HepG2 (cell line): Measurements from ENCODE around the gene VEGFA. TPM values are rescaled to one million over a fixed set of nuclear protein-coding genes. Genes with fewer than 3 reads are reported as not detected.
A peak's percentile ranks its signal among the peaks of the same experiment; 100 is the strongest.

Experiments used
- ARID2 ChIP-seq: sonication (generic); formaldehyde crosslinking; IDR thresholded peaks from 2 replicates; pipeline ENCODE4 v1.8.1; 2022; ENCODE audit warnings: mild to moderate bottlenecking, missing genetic modification reagents, borderline replicate concordance
- CREM ChIP-seq, 2 experiments: sonication (generic) in 1 of 2; formaldehyde crosslinking in 1 of 2; IDR thresholded peaks; 2 replicates each; pipeline versions ENCODE4 v1.4.0 to v1.6.1; 2016 to 2020; ENCODE audit warnings: antibody characterized with exemption in 1 of 2, mild to moderate bottlenecking in 1 of 2, missing genetic modification reagents in 1 of 2
- ELF4 ChIP-seq: sonication (generic); formaldehyde crosslinking; IDR thresholded peaks from 2 replicates; pipeline ENCODE4 v1.5.0; 2020; ENCODE audit warnings: missing genetic modification reagents, mild to moderate bottlenecking, moderate library complexity, borderline replicate concordance
- FOSL2 ChIP-seq: sonication (generic); formaldehyde crosslinking; IDR thresholded peaks from 2 replicates; pipeline ENCODE4 v1.4.0; 2020; ENCODE audit warnings: missing genetic modification reagents
- GABPA ChIP-seq, 2 experiments: IDR thresholded peaks; 2 replicates each; pipeline ENCODE4 v1.6.1; 2011 to 2016; ENCODE audit warnings: low read depth in 2 of 2, low read length in 1 of 2, missing biosample characterization in 1 of 2, missing genetic modification characterization in 1 of 2
- GATAD1 ChIP-seq: IDR thresholded peaks from 2 replicates; pipeline ENCODE4 v1.6.1; 2016; ENCODE audit warnings: missing genetic modification reagents, missing compliant biosample characterization
- HHEX ChIP-seq: IDR thresholded peaks from 2 replicates; pipeline ENCODE4 v1.6.1; 2016; ENCODE audit warnings: control low read depth
- HNRNPUL1 ChIP-seq: fragments of 200-400 bp; formaldehyde crosslinking; IDR thresholded peaks from 2 replicates; pipeline ENCODE4 v1.6.1; 2017; ENCODE audit warnings: low read depth, mild to moderate bottlenecking, low read length, moderate library complexity
- HOXA3 ChIP-seq: sonication (generic); formaldehyde crosslinking; IDR thresholded peaks from 2 replicates; pipeline ENCODE4 v1.5.0; 2020; ENCODE audit warnings: missing genetic modification reagents
- HOXA5 ChIP-seq: sonication (generic); formaldehyde crosslinking; IDR thresholded peaks from 2 replicates; pipeline ENCODE4 v1.4.0; 2020; ENCODE audit warnings: missing genetic modification reagents
- KLF12 ChIP-seq: sonication (generic); formaldehyde crosslinking; IDR thresholded peaks from 2 replicates; pipeline ENCODE4 v1.4.0; 2020; ENCODE audit warnings: missing genetic modification reagents, borderline replicate concordance
- KLF16 ChIP-seq, 2 experiments: sonication (generic) in 1 of 2; formaldehyde crosslinking in 1 of 2; IDR thresholded peaks; 2 replicates each; pipeline versions ENCODE4 v1.6.1 to v1.8.0; 2016 to 2023; ENCODE audit warnings: missing genetic modification reagents in 2 of 2, missing compliant biosample characterization in 1 of 2
- KMT2A ChIP-seq: sonication (generic); formaldehyde crosslinking; IDR thresholded peaks from 2 replicates; pipeline ENCODE4 v1.4.0; 2020; ENCODE audit warnings: missing genetic modification reagents
- NR2F6 ChIP-seq, 2 experiments: IDR thresholded peaks; 2 replicates each; pipeline ENCODE4 v1.6.1; 2016; ENCODE audit warnings: antibody characterized with exemption in 1 of 2, mild to moderate bottlenecking in 1 of 2
- POLR2A ChIP-seq, 2 experiments: IDR thresholded peaks; 2 replicates each; pipeline ENCODE4 v1.6.1; 2011; ENCODE audit warnings: low read depth in 2 of 2, low read length in 2 of 2, mild to moderate bottlenecking in 1 of 2, moderate library complexity in 1 of 2; ENCODE audit not compliant: insufficient read depth in 1 of 2
- SP4 ChIP-seq: sonication (generic); formaldehyde crosslinking; IDR thresholded peaks from 2 replicates; pipeline ENCODE4 v1.8.1; 2023; ENCODE audit warnings: mild to moderate bottlenecking, missing genetic modification reagents
- TFE3 ChIP-seq: IDR thresholded peaks from 2 replicates; pipeline ENCODE4 v1.6.1; 2016
- ZBTB21 ChIP-seq: sonication (generic); formaldehyde crosslinking; IDR thresholded peaks from 2 replicates; pipeline ENCODE4 v1.4.0; 2020; ENCODE audit warnings: missing genetic modification reagents
- ZBTB7A ChIP-seq: sonication (generic); formaldehyde crosslinking; IDR thresholded peaks from 2 replicates; pipeline ENCODE4 v1.8.0; 2022; ENCODE audit warnings: mild to moderate bottlenecking, missing genetic modification reagents
- ZNF280B ChIP-seq: sonication (generic); formaldehyde crosslinking; IDR thresholded peaks from 2 replicates; pipeline ENCODE4 v1.5.0; 2020; ENCODE audit warnings: missing genetic modification reagents, mild to moderate bottlenecking, borderline replicate concordance
- ZNF331 ChIP-seq: sonication (generic); formaldehyde crosslinking; IDR thresholded peaks from 2 replicates; pipeline ENCODE4 v1.4.0; 2020; ENCODE audit warnings: missing genetic modification reagents
- ZNF501 ChIP-seq: sonication (generic); formaldehyde crosslinking; IDR thresholded peaks from 2 replicates; pipeline ENCODE4 v1.5.1; 2020; ENCODE audit warnings: mild to moderate bottlenecking, moderate library complexity, missing genetic modification reagents
- ZNF784 ChIP-seq: sonication (generic); formaldehyde crosslinking; IDR thresholded peaks from 2 replicates; pipeline ENCODE4 v1.5.1; 2020; ENCODE audit warnings: missing genetic modification reagents, mild to moderate bottlenecking, borderline replicate concordance
- ZNF841 ChIP-seq: sonication (generic); formaldehyde crosslinking; IDR thresholded peaks from 2 replicates; pipeline ENCODE4 v1.8.1; 2023; ENCODE audit warnings: missing genetic modification reagents, borderline replicate concordance
- ZSCAN21 ChIP-seq: sonication (generic); formaldehyde crosslinking; IDR thresholded peaks from 2 replicates; pipeline ENCODE4 v1.8.0; 2022; ENCODE audit warnings: mild to moderate bottlenecking, missing genetic modification reagents, moderate library complexity, borderline replicate concordance
- polyA plus RNA-seq, 8 experiments: library from polyadenylated mRNA; depleted of rRNA in 3 of 8; stranded (reverse) in 7 of 8; unstranded in 1 of 8; fragments of >200 nt; fragmentation: Illumina TruSeq in 4 of 8; extraction: Trizol in 4 of 8; gene quantifications; 2 replicates each; pipeline versions ENCODE4 v1.2.1 to v1.2.3, GENCODE V29; 2011 to 2016; ENCODE audit warnings: low read depth in 4 of 8, missing spikeins in 1 of 8, mixed read lengths in 1 of 8; ENCODE audit not compliant: insufficient read depth in 1 of 8
- total RNA-seq, 5 experiments: library from RNA; depleted of rRNA; stranded (reverse); fragments of >200 nt; fragmentation: Illumina TruSeq; extraction: Trizol; gene quantifications; 2 replicates each; pipeline ENCODE4 v1.2.3, GENCODE V29; 2016; ENCODE audit warnings: low read depth in 1 of 5

VEGFA gene
- total and polyA plus RNA-seq, 2 of the 13 experiments (the other 11 are each of a cell fraction or from before 2014, with no cell fraction given), result 68.1 to 629 TPM

- TF ChIP-seq CREM (IDR thresholded peaks at IDR 0.05), result peak; percentile 73
- TF ChIP-seq CREM (CRISPR knock-in tag; IDR thresholded peaks at IDR 0.05), result no peak
- peak; percentile 72 for TF ChIP-seq NR2F6 (IDR thresholded peaks at IDR 0.05)
- peak; percentile 91 for TF ChIP-seq NR2F6 (CRISPR knock-in tag; IDR thresholded peaks at IDR 0.05)
- TF ChIP-seq HOXA3 (CRISPR knock-in tag), result peak; percentile 86
- TF ChIP-seq KLF16 (CRISPR knock-in tag; IDR thresholded peaks at IDR 0.05), result peak in 1 of 2 experiments; percentile 84; a peak in 2 of 4 replicates
- peak; percentile 50; the same call in 1 of the 2 replicates for TF ChIP-seq ZSCAN21 (CRISPR knock-in tag)
- TF ChIP-seq ZNF501, result peak; percentile 53
- TF ChIP-seq HOXA5 (CRISPR knock-in tag), result peak; percentile 55; the same call in 1 of the 2 replicates
- peak; percentile 85 for TF ChIP-seq ZNF280B (CRISPR knock-in tag)
- peak in 1 of 2 experiments; percentile 80; a peak in 2 of 4 replicates for TF ChIP-seq POLR2A (IDR thresholded peaks at IDR 0.05; ENCODE audit: insufficient read depth in 1 of 2, low read depth in 2 of 2, low read length in 2 of 2)
- TF ChIP-seq GABPA (IDR thresholded peaks at IDR 0.05; ENCODE audit: low read depth, low read length), result no peak
- peak; percentile 62 for TF ChIP-seq GABPA (CRISPR knock-in tag; IDR thresholded peaks at IDR 0.05; ENCODE audit: low read depth)
- TF ChIP-seq HHEX (CRISPR knock-in tag), result no peak
- TF ChIP-seq ZNF784 (CRISPR knock-in tag), result no peak
- peak; percentile 92 for TF ChIP-seq ZNF331 (CRISPR knock-in tag)
- TF ChIP-seq ARID2 (CRISPR knock-in tag), result no peak
- TF ChIP-seq ZBTB7A, result peak; percentile 74; the same call in 1 of the 2 replicates
- TF ChIP-seq KMT2A (CRISPR knock-in tag), result no peak
- peak; percentile 60; the same call in 1 of the 2 replicates for TF ChIP-seq TFE3
- TF ChIP-seq KLF12 (CRISPR knock-in tag), result peak; percentile 68
- 0 out of 2 replicates have a peak, but pooled peaks have one; percentile 54 for TF ChIP-seq ELF4 (CRISPR knock-in tag)
- peak; percentile 60; the same call in 1 of the 2 replicates for TF ChIP-seq ZBTB21
- TF ChIP-seq ZNF841 (CRISPR knock-in tag), result no peak
- TF ChIP-seq HNRNPUL1, result peak; percentile 62; the same call in 1 of the 2 replicates
- peak; percentile 83 for TF ChIP-seq SP4 (CRISPR knock-in tag)
- peak; percentile 86 for TF ChIP-seq FOSL2 (CRISPR knock-in tag)
- TF ChIP-seq GATAD1 (CRISPR knock-in tag), result peak; percentile 55; the same call in 1 of the 2 replicates
Measured at GRCh38 chr6:43806043-43806757, 36.2 kb downstream of the VEGFA start (continued).
